ENCODE measurements around the gene CDC27.
"Not testable (repeated sequence)": the region's sequence is repeated elsewhere in the genome, so short reads cannot be mapped to it uniquely, and the experiment has no call there.

Gene CDC27

DNA sequence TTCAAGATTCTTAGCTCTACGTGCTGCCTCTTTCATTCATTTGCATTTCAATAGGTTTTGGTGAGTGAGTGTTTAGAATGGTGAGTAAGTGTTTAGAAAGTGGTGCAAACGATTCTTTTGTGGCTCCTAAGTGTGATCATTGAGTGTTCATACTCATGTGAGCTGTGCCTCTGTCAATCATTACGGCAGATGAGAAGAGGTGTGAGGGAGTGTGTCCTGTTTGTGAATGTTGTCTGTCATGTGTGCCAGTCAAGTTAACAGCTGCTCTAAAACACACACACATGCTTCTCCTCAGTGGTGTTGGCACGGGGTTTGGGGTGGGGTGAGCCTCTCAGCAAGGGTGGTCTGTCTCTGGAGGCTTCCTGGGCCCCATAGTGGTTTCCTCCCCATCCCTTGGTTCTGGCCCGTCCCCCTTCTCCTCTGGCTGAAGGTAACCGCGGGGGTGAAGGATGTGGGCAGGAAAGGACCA, 31.5 kb upstream of the CDC27 start:
- no peak for FAIRE-seq
- DNase-seq (ENCODE audit: insufficient read length, low spot score): no peak

DNA sequence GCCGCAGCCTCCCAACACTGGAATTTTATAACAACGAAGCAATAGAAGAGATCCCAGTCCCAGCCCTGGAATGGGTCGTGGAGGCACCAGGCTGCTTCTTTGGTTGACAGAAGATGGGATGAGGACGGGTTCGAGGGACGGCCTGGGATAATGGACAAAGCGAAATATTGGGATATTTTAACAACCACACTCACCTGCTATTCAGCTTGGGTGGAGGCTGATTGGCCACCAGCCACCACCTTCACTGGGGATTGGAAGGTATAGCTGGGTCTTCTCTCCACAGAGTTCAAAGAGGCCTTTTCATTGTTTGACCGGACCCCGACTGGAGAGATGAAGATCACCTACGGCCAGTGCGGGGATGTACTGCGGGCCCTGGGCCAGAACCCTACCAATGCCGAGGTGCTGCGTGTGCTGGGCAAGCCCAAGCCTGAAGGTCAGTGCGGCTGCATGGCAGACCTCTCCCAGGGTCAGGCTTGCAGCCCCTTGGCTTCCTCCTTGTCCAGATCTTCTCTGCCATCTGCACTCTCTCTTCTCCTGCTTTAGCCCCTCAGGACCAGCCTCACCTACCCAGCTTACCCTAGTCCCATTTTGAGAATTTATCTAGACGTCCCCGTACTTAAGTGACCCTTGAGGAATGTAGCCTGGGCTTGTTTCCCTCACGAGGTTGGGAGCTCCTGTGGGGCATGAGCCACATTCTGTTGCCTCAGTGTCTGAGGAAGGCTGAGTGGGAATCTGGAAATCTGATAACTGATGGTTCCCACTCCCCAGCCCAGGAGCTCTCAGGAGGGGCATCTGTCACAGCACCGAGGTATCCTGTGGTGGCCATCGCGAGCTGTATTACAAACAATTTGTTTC, 30.8 kb upstream of the CDC27 start:
- no peak for FAIRE-seq
- DNase-seq (ENCODE audit: insufficient read length, low spot score): no peak

DNA sequence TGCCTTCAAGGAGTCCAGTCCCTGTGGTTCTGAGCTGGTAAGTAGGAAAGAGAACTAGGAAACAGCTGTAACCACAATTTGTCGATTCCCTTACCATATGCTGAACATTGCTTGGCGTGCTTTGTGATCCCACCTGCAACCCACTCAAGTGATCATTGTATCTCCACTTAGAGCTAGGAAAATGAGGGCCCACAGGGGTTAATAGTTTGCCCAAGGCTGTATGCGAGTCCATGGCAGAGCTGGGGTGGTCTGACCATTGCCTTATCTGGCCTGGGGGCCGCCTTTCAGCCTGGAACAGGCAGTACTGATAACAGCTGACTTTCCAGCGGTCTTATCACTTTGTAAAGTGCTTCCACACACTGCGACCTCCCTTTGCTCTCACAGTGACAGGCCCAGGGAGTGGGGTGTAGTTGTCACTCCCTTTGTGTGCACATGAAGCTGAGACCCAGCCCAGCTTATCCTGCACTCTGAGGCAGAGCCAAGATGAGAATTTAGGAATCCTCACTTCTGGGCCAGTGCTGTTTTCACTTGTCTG, 29.9 kb upstream of the CDC27 start:
- DNase-seq (ENCODE audit: insufficient read length, low spot score) (no peak), FAIRE-seq (peak; percentile 68)

- not testable (repeated sequence) for FAIRE-seq; DNase-seq (ENCODE audit: insufficient read length, low spot score)
Measured at GRCh38 chr17:47217279-47217678, 28.2 kb upstream of the CDC27 start.

DNA sequence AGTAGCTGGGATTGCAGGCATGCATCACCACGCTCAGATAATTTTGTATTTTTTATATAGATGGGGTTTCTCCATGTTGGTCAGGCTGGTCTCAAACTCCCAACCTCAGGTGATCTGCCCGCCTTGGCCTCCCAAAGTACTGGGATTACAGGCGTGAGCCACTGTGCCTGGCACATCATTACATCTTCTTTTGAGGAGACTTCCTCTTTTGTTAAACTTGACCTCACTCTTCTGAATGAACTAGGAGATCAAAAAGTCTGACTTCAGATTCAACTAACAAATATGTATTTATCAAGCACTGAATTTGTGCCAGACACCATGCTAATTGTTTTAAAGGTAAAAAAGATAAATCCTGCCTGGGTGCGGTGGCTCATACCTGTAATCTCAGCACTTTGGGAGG, 27.7 kb upstream of the CDC27 start:
- FAIRE-seq; DNase-seq (ENCODE audit: insufficient read length, low spot score): not testable (repeated sequence)

DNA sequence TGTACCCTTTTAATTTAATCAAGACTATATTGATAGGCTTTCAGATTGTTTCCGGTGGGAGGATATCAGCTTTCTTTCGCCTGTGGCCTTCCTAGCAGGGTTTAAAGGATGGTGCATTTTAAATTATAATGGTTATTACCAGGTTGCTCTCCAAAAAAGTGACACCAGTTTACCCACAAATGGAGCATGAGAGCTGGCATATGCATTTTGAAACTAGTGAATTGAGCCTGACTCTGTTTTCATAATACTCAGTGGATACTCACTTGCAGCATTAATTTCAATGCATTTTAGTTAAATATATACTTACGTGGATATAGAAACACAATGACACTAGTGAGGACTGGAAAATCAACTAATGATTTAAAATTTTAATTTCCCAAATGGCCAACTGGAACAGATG, 25.8 kb upstream of the CDC27 start:
- no peak for DNase-seq (ENCODE audit: insufficient read length, low spot score)
- no peak for FAIRE-seq

- DNase-seq (ENCODE audit: insufficient read length, low spot score): no peak
- FAIRE-seq: no peak
Measured at GRCh38 chr17:47213540-47213939, 24.4 kb upstream of the CDC27 start.

DNA sequence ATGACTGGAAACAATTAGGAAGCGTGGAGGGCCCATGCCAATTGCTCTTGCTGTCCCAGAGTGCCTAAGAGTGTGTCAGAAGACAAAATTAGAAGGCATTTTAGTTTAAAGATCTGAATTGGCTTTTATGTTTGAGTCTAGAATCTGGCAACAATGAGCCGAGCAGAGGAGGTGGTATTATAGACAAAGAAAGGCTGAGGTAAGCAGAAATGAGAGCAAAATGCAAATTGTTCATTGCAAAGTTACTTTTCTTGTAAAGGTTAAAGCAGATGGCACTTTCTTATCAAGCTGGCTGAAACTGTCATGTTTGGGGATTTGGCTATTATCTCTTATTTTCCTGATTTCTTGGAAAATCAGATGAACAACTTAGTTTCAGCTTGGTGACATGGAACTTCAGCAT, 23.4 kb upstream of the CDC27 start:
- FAIRE-seq (no peak), DNase-seq (ENCODE audit: insufficient read length, low spot score) (no peak)

DNA sequence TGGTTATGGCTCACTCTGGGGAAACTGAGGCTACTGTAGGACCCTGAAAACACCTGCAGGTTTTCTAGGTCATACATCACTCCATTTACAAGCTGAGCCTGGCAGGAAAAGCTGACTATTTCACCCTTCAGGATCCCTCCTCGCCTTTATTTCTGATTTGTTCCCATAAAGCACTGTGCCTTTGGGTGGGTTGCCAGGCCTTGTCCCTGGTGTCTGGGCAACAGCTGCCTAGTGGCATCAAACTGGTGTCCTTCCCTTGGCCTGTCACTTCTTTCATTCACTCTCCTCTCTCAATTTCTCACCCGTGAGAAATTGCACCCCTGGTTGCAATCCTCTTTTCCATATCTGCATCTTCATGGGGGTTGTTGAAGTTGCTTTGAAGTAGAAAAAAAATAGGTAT, 21.7 kb upstream of the CDC27 start:
- FAIRE-seq (no peak), DNase-seq (ENCODE audit: insufficient read length, low spot score) (no peak)

DNA sequence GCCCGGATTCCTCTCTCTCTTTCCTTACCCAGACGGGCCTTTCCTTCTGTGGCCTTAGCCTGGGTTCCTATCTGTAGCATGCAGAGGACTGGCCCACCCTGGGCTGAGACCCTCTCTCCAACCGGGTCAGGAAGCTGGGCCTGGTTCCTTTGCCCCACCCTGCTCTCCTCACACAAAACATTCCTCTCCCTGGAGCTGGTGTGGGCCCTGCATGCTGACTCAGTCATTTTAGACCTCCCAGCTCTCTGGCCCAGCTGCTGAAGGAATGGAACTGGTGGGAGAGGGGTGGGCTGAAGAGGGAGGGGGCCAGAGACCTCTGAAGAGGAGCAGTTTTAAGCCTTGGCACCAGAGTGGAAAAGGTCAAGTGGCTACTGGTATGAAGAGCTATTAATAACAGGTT, 21.0 kb upstream of the CDC27 start:
- DNase-seq (ENCODE audit: insufficient read length, low spot score) (no peak), FAIRE-seq (no peak)

- DNase-seq (ENCODE audit: insufficient read length, low spot score) (no peak), FAIRE-seq (no peak)
Measured at GRCh38 chr17:47209499-47209898, 20.4 kb upstream of the CDC27 start.

GRCh38 chr17:47208744-47209488, 19.8 kb upstream of the CDC27 start, which contains the start of gene MYL4:
TSS of gene MYL4 (plus strand) at chr17:47209348. CDS start at chr17:47209423, 75 bp downstream.
- DNase-seq (ENCODE audit: insufficient read length, low spot score): no peak
- no peak for FAIRE-seq

DNA sequence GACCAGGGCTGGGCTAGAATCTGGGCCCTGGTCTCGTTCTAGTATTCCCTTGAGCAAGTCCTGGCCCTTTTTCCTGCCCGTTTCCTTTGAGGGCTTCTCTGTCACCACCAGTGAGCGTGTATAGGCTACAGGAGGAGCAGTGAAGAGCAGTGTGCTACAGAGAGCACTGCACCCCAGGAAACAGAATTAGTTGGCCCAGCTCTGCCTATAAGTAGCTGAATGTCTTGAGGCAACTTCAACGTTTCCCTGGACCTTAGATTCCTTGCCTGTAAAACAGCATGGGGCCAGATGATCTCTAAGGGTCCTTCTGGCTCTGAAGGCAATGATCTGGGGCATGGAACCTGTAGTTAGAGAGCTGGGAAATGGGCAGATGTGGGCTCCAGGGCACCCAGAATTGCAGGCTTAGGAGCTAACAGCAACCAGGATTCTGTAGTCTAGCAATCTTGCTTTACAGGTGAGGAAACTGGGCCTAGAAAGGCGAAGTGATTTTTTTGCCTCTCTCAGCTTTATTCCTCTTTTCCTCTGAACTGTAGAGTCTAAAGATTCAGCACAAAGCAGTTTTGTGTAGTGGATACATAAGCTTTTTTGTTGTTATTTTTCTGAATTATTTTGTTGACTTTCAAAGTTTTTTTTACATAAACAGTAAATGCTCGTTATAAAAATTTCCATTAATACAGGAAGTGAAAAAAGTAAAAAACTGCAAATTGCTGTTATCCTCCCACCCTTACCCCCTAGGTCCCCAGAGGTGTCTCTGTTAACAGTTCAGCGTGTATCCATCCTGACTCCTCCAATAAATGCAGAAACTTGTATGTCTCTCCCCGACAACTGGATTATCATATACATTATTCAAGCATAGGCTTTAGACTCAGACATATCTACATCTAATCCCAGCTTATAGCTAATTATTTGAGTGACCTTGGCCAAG, 18.3 kb upstream of the CDC27 start:
- FAIRE-seq (peak; percentile 85), DNase-seq (ENCODE audit: insufficient read length, low spot score) (no peak)

GRCh38 chr17:47205419-47205963, 16.4 kb upstream of the CDC27 start:
- DNase-seq (ENCODE audit: insufficient read length, low spot score) (no peak), FAIRE-seq (peak; percentile 93)

- no peak for DNase-seq (ENCODE audit: insufficient read length, low spot score)
- no peak for FAIRE-seq
Measured at GRCh38 chr17:47204722-47205418, 15.8 kb upstream of the CDC27 start.

DNA sequence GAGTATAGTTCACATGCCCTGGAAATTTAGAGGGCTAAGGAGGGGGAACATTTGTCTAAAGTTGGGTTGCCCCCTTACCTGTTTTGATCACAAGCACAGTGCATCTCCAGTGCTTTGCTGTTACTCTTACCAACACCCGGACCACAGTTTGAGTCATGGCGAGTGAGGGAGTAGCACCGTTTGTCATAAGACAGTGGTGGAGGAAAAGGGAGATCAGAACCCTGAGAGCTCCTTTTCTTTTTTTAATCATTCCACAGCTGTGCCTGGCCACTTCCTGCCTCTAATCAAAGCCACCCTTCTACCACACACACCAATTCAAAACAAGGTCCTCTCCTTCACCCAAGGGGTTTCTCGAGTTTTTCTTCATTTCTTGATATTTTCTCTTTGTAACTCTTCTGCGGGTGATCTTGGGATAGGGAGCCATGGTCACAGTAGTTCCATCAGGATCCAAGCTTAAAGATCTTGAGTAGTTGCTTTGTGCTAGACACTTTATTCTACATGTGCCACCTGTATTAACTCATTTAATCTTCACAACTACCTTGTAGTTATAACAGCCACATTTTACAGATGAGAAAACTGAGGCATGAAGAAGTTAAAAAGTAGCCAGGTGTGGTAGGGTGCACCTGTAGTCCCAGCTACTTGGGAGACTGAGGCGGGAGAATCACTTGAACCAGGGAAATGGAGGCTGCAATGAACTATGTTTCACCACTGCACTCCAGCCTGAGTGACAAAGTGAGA, 15.1 kb upstream of the CDC27 start:
- DNase-seq (ENCODE audit: insufficient read length, low spot score) (no peak), FAIRE-seq (peak; percentile 92)

- FAIRE-seq (no peak), DNase-seq (ENCODE audit: insufficient read length, low spot score) (no peak)
Measured at GRCh38 chr17:47201166-47201565, 12.1 kb upstream of the CDC27 start.

- DNase-seq (ENCODE audit: insufficient read length, low spot score) (no peak), FAIRE-seq (no peak)
Measured at GRCh38 chr17:47200325-47200664, 11.2 kb upstream of the CDC27 start.

All from GM19239 (cell line).